ENCODE results near the gene ALK.

The ALK gene

DNA sequence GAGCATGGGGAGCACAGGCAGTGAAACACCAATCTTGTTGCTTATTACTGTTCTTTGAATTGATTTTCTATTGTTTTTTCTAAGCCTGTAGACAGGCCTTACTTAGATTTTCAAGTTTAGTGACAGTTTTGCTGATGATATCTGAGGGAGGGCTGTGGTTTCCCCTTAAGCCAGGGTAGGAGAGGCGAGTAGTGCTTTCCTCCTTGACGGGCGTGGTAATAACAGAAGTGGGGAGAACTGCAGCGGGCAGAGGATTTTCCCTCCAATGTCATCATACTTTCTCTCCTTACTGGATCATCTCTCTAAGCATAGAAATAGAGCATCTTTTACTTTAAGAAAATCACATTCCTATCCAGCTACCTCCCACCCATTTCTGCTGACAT, 314.4 kb downstream of the ALK start:
- H3K27me3 ChIP-seq (replicated peaks; ENCODE audit: control insufficient read depth, insufficient read depth, low read length) = no peaks in the 10 kb centered on the region
- H3K9me3 ChIP-seq (ENCODE audit: control insufficient read depth, low read length) = no peaks in the 10 kb centered on the region
- no peak overlapping the region for H3K9ac ChIP-seq (ENCODE audit: low read length)
- H3K36me3 ChIP-seq (ENCODE audit: control insufficient read depth, insufficient read depth, low read length, severe bottlenecking) = no peaks in the 10 kb centered on the region
- H3K4me1 ChIP-seq (ENCODE audit: control insufficient read depth, insufficient read depth, low read length) = peaks cover 35% of the 10 kb centered on the region
- DNase-seq (ENCODE audit: low read depth) = no peak
- no peak overlapping the region for H3K4me3 ChIP-seq (ENCODE audit: low read length)

DNA sequence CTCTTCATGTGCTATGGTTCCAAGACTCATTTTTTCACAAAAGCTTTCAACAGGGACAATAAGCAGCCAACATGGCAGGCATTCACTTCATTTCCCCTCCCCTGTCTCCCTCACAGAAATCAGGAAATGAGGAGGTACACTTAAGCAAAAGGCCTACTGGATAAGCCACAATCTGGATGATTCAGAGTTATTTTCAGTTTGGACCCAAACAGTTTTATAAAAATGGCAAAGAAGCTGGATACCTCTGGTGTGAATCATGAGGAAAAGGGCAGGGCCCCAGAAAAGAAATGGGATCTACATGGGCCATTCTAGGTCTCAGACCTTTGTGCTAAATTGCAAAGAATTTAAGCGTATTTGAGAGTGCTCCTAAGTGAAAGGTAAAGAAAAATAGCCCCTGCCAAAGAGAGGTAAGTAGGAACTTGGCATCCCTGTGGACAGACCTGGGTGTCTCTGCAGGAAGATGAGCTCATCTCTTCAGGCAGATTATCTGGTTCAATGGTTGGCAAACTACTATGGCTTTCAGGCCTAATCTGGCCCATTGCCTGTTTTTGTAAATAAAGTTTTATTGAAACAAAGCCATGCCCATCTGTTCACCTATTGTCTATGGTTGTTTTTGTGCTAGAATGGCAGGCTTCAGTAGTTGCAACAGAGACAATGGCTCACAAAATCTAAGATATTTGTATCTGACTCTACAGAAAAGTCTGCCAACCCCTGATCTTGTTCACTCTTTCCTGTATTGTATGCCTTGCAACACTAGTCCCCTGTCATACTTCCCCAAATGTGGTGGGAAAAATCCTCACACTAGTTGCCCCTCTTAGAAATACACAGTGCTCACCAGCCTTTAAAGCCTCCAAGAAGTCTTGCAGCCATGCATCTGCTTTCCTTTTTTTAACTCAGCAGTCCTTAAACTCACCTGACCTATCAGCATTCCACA, 315.0 kb downstream of the ALK start:
- DNase-seq (ENCODE audit: low read depth) = peak; percentile 47
- no peaks in the 10 kb centered on the region for H3K27me3 ChIP-seq (replicated peaks; ENCODE audit: control insufficient read depth, insufficient read depth, low read length)
- peak overlapping the region; percentile 67 for H3K9ac ChIP-seq (ENCODE audit: low read length)
- H3K9me3 ChIP-seq (ENCODE audit: control insufficient read depth, low read length) = no peaks in the 10 kb centered on the region
- H3K36me3 ChIP-seq (ENCODE audit: control insufficient read depth, insufficient read depth, low read length, severe bottlenecking) = no peaks in the 10 kb centered on the region
- H3K4me3 ChIP-seq (ENCODE audit: low read length) = no peak overlapping the region
- peaks cover 35% of the 10 kb centered on the region for H3K4me1 ChIP-seq (ENCODE audit: control insufficient read depth, insufficient read depth, low read length)

DNA sequence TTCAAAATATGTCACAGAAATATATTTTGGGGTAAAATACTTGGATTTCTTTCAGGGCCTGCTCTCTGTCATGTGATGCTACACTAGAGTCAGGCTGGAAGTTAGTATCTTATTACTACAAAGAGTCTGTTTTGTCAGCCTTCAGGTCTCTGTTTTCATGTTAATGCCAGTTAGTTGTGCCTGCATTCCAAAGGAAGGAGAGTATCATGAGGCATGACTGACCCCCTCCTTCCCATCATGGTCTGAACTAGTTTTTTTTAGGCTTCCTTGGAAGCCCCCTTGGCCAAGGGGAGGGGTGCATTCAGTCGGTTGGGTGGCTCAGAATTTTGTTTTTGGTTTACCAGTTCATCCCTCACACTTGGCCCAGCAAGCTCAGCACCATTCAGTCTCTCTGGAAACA, 318.0 kb downstream of the ALK start:
- H3K27me3 ChIP-seq (replicated peaks; ENCODE audit: control insufficient read depth, insufficient read depth, low read length) = no peaks in the 10 kb centered on the region

DNA sequence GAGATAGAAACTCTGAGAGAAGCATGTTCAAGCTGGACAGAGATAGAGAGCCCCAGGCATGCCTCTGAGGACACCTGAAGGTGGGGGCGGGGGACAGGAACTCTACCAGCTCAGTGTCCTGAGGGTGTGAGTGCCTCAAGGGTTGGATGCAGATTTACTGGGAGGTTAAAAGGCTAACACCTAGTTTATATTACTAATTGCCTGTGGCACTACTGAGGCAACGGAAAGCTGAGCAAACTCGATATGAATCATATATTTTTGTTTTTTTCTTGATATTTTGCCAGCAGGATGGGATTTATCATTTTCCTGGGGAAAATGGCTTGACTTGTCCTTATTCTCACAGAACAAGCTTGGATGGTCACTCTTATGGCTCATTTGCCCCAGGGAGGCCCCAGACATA, 319.5 kb downstream of the ALK start:
- H3K9me3 ChIP-seq (ENCODE audit: control insufficient read depth, low read length) = no peaks in the 10 kb centered on the region
- H3K9ac ChIP-seq (ENCODE audit: low read length) = no peak overlapping the region
- no peaks in the 10 kb centered on the region for H3K36me3 ChIP-seq (ENCODE audit: control insufficient read depth, insufficient read depth, low read length, severe bottlenecking)
- H3K4me1 ChIP-seq (ENCODE audit: control insufficient read depth, insufficient read depth, low read length) = peaks cover 14% of the 10 kb centered on the region
- no peaks in the 10 kb centered on the region for H3K27me3 ChIP-seq (replicated peaks; ENCODE audit: control insufficient read depth, insufficient read depth, low read length)
- no peak overlapping the region for H3K4me3 ChIP-seq (ENCODE audit: low read length)
- DNase-seq (ENCODE audit: low read depth) = no peak

More for the DNA sequence above, 318.0 kb downstream of the ALK start:
- no peaks in the 10 kb centered on the region for H3K36me3 ChIP-seq (ENCODE audit: control insufficient read depth, insufficient read depth, low read length, severe bottlenecking)
- DNase-seq (ENCODE audit: low read depth) = no peak
- H3K9me3 ChIP-seq (ENCODE audit: control insufficient read depth, low read length) = no peaks in the 10 kb centered on the region
- H3K4me3 ChIP-seq (ENCODE audit: low read length) = no peak overlapping the region
- peaks cover 17% of the 10 kb centered on the region for H3K4me1 ChIP-seq (ENCODE audit: control insufficient read depth, insufficient read depth, low read length)
- H3K9ac ChIP-seq (ENCODE audit: low read length) = no peak overlapping the region

DNA sequence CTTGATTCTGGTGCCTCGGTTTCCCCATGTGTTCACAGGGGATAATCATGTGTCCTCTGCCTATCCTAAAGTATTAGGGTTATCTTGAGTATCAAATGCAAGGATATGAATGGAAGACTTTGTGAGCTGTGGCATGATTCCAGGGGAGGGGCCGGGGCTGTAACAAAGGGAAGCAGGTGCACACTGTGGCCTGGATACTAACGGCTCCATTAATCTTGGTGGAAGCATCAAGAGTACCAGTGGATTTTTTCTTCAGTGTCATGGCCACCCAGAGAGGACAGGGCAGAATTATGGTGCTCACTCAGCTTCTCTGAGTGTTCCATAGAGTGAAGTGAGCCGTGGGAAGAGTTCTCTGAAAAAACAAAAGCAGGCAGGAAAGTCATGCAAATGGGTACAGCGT, 320.1 kb downstream of the ALK start:
- peaks cover 9% of the 10 kb centered on the region for H3K4me1 ChIP-seq (ENCODE audit: control insufficient read depth, insufficient read depth, low read length)
- no peak overlapping the region for H3K9ac ChIP-seq (ENCODE audit: low read length)
- H3K4me3 ChIP-seq (ENCODE audit: low read length) = no peak overlapping the region
- no peaks in the 10 kb centered on the region for H3K9me3 ChIP-seq (ENCODE audit: control insufficient read depth, low read length)
- DNase-seq (ENCODE audit: low read depth) = no peak
- H3K27me3 ChIP-seq (replicated peaks; ENCODE audit: control insufficient read depth, insufficient read depth, low read length) = no peaks in the 10 kb centered on the region
- no peaks in the 10 kb centered on the region for H3K36me3 ChIP-seq (ENCODE audit: control insufficient read depth, insufficient read depth, low read length, severe bottlenecking)

DNA sequence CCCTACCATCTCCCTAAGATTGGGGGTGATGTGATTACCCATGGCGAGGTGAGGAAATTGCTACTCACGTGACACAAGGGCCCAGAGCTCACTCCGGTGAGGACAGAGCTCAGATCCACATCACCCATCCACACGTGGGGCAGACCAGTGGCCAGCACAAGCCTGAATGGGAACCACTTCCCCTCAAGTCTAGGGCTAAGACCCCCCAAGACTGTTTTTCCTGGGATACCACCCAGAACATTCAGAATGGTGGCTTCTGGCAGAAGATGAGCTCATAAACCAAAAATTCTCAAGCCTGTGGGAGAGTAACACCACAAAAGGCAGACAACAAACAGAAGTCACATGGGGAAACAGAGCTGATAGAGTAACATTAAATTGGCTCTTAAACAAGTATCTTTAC, 321.4 kb downstream of the ALK start:
- Histone ChIP-seq H3K4me1 (ENCODE audit: control insufficient read depth, insufficient read depth, low read length) (no peaks in the 10 kb centered on the region), H3K36me3 (ENCODE audit: control insufficient read depth, insufficient read depth, low read length, severe bottlenecking) (no peaks in the 10 kb centered on the region), H3K9me3 (ENCODE audit: control insufficient read depth, low read length) (no peaks in the 10 kb centered on the region), H3K9ac (ENCODE audit: low read length) (no peak overlapping the region), H3K27me3 (replicated peaks; ENCODE audit: control insufficient read depth, insufficient read depth, low read length) (no peaks in the 10 kb centered on the region), H3K4me3 (ENCODE audit: low read length) (no peak overlapping the region)
- DNase-seq (ENCODE audit: low read depth) = no peak

DNA sequence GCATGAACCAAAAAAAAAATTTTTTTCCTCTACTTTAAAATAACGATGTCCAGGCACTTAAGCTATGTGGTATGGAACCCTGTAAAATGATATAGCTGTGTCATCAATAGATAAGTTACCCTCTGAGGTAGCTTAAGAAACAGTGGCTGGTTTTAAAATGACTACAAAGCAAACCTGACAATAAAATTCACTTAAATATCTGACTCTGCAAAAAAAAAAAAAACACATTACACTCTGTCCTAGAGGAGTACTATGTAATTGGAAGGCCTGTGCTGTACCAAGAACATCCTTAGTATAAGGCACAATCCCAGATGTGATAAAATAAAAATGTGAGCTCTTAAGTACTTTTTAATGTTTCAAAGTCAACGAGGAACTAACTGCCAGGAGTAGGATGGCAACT, 322.4 kb downstream of the ALK start:
- H3K9ac ChIP-seq (ENCODE audit: low read length) = no peak overlapping the region
- H3K4me3 ChIP-seq (ENCODE audit: low read length) = no peak overlapping the region
- DNase-seq (ENCODE audit: low read depth) = no peak
- H3K36me3 ChIP-seq (ENCODE audit: control insufficient read depth, insufficient read depth, low read length, severe bottlenecking) = no peaks in the 10 kb centered on the region
- H3K27me3 ChIP-seq (replicated peaks; ENCODE audit: control insufficient read depth, insufficient read depth, low read length) = no peaks in the 10 kb centered on the region
- H3K4me1 ChIP-seq (ENCODE audit: control insufficient read depth, insufficient read depth, low read length) = no peaks in the 10 kb centered on the region
- no peaks in the 10 kb centered on the region for H3K9me3 ChIP-seq (ENCODE audit: control insufficient read depth, low read length)

DNA sequence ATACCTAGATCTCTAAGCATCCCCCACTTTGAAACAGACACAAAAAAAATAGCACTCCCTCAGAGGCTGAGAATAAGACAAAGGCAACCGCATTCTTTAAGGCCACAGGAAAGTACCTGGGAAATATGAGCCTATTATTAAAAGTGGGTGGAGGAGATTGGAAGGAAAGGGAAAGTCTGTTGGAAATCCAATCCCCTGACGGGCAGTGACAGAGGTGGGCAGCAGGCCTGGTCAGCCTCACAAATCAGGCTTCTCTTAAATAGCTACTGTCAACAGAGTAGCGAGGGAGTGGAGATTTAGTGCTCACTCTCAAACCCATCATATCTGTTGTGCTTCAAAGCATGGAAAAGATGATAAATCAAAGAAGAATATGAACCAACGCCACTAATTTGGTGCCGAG, 324.4 kb downstream of the ALK start:
- no peak for DNase-seq (ENCODE audit: low read depth)
- Histone ChIP-seq H3K27me3 (replicated peaks; ENCODE audit: control insufficient read depth, insufficient read depth, low read length) (no peaks in the 10 kb centered on the region), H3K4me1 (ENCODE audit: control insufficient read depth, insufficient read depth, low read length) (no peaks in the 10 kb centered on the region), H3K36me3 (ENCODE audit: control insufficient read depth, insufficient read depth, low read length, severe bottlenecking) (no peaks in the 10 kb centered on the region), H3K4me3 (ENCODE audit: low read length) (no peak overlapping the region), H3K9ac (ENCODE audit: low read length) (no peak overlapping the region), H3K9me3 (ENCODE audit: control insufficient read depth, low read length) (no peaks in the 10 kb centered on the region)

DNA sequence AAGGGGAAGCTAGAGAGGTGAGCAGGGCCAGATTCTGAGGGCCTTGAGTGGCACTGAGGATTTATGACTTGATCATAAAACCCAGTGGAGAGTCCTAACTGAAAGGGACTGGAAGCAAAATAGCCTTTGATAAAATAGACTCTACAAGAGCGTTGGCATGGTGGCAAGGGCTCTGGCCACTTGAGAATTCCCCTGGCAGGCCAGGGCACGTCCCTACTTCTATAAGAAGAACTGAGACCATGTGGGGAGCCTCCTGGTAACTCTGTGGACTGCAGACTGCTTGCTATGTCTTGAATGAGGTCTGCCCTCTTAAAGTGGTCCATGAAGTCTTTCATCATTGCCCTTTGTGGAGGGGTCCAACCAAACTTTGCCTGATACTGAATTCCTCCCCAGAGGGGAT, 324.8 kb downstream of the ALK start:
- Histone ChIP-seq H3K36me3 (ENCODE audit: control insufficient read depth, insufficient read depth, low read length, severe bottlenecking) (no peaks in the 10 kb centered on the region), H3K9ac (ENCODE audit: low read length) (no peak overlapping the region), H3K27me3 (replicated peaks; ENCODE audit: control insufficient read depth, insufficient read depth, low read length) (no peaks in the 10 kb centered on the region), H3K4me3 (ENCODE audit: low read length) (no peak overlapping the region), H3K4me1 (ENCODE audit: control insufficient read depth, insufficient read depth, low read length) (no peaks in the 10 kb centered on the region), H3K9me3 (ENCODE audit: control insufficient read depth, low read length) (no peaks in the 10 kb centered on the region)
- DNase-seq (ENCODE audit: low read depth) = no peak

DNA sequence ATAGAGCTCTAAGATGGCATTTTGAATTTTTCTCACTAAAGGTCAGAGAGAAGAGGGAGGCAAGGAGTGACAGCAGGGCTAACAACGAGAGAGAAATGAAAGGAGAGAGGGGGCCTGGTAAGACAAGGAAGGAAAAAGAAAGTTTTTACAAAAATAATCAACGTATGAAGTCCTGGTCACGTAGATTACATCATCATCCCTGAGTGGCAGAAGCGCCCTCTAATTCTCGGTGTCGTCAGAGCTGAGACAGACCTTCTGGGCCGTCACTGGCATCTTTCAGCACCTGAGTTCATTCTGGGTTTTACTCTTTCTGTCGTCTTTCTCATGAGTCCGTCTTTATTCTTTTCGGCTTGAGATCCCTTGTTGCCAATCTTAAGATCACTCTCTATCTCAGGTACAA, 329.8 kb downstream of the ALK start:
- Histone ChIP-seq H3K36me3 (ENCODE audit: control insufficient read depth, insufficient read depth, low read length, severe bottlenecking) (no peaks in the 10 kb centered on the region), H3K27me3 (replicated peaks; ENCODE audit: control insufficient read depth, insufficient read depth, low read length) (no peaks in the 10 kb centered on the region)

DNA sequence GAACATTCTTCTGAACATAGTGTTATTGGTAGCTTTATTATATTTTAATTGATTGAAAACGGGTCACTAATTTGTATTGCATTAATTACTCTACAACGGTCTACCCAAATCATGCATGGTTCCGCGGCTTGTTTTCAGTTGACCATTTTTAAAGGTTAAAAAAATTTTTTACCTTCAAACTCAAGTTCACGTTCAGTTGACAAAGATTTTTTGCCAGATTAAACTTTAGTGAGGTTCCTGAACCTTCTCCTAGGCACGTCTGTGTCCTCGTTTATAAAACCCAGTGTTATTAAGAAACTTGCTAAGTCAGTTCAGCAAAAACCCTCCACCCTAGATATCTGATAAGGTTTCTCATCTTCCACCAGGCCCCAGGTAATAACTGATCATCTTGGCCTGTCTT, 331.2 kb downstream of the ALK start:
- no peak for DNase-seq (ENCODE audit: low read depth)
- H3K27me3 ChIP-seq (replicated peaks; ENCODE audit: control insufficient read depth, insufficient read depth, low read length) = no peaks in the 10 kb centered on the region
- H3K4me1 ChIP-seq (ENCODE audit: control insufficient read depth, insufficient read depth, low read length) = no peaks in the 10 kb centered on the region
- no peak overlapping the region for H3K9ac ChIP-seq (ENCODE audit: low read length)
- no peaks in the 10 kb centered on the region for H3K9me3 ChIP-seq (ENCODE audit: control insufficient read depth, low read length)
- H3K36me3 ChIP-seq (ENCODE audit: control insufficient read depth, insufficient read depth, low read length, severe bottlenecking) = no peaks in the 10 kb centered on the region
- no peak overlapping the region for H3K4me3 ChIP-seq (ENCODE audit: low read length)

More for the DNA sequence above, 329.8 kb downstream of the ALK start:
- Histone ChIP-seq H3K9me3 (ENCODE audit: control insufficient read depth, low read length) (no peaks in the 10 kb centered on the region), H3K4me3 (ENCODE audit: low read length) (no peak overlapping the region), H3K4me1 (ENCODE audit: control insufficient read depth, insufficient read depth, low read length) (no peaks in the 10 kb centered on the region), H3K9ac (ENCODE audit: low read length) (no peak overlapping the region)
- no peak for DNase-seq (ENCODE audit: low read depth)

All from adipocyte (in vitro differentiated cells).